Astrocyte (in vitro differentiated cells and primary cell): ENCODE measurements around the gene UNC5A.

Experiments
- CTCF ChIP-seq: IDR thresholded peaks from 2 replicates; pipeline ENCODE4 v1.5.1; 2011; ENCODE audit warnings: low read depth, mild to moderate bottlenecking, inconsistent platforms, low read length, moderate library complexity; ENCODE audit not compliant: insufficient read depth
- EZH2 ChIP-seq: IDR thresholded peaks from 2 replicates; pipeline ENCODE4 v1.6.1; 2012; ENCODE audit warnings: mild to moderate bottlenecking, low read length, inconsistent platforms; ENCODE audit not compliant: insufficient read depth

GRCh38 chr5:176848651-176849050, 38.3 kb downstream of the UNC5A start:
- no peak for TF ChIP-seq CTCF
- no peak for TF ChIP-seq EZH2
